22Rv1 (cell line): ENCODE data around the gene ADCK1.

Experiments
- CTCF ChIP-seq: fragments of 450-650 bp; IDR thresholded peaks from 2 replicates; pipeline ENCODE4 v1.5.1; 2017; ENCODE audit warnings: mild to moderate bottlenecking
- ZFX ChIP-seq: fragments of 450-650 bp; IDR thresholded peaks from 2 replicates; pipeline ENCODE4 v1.6.1; 2017; ENCODE audit warnings: antibody characterized with exemption, borderline replicate concordance

- TF ChIP-seq CTCF (no peak), ZFX (no peak)
Measured at GRCh38 chr14:77822741-77823140, 22.8 kb downstream of the ADCK1 start.
